ENCODE measurements around the gene MFNG. TPM values are rescaled to one million over a fixed set of nuclear protein-coding genes. Genes with fewer than 3 reads are reported as not detected.

The MFNG gene
- total RNA-seq, 6 donors from 2014 or later = 14.0 to 74.0 (median 45.9) TPM

DNA sequence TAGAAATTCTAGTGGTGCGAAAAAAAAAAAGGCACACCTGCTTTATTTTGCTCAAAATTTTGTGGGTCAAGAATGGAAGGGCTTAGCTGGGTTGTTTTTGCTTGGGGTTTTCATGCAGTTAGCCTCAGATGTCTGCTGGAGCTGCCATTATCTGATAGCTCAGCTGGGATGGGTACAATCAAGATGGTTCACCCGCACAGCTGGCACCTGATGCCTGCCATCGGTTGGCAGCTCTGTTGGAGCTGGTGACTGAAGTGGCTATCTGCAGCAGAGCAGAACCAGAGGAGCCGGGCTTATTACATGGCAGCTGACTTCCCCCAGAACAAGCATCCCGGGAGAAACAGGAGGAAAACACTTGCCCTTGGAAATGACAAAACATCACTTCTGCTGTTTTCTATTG, 46.8 kb downstream of the MFNG start:
- DNase-seq (no peak), ATAC-seq (ENCODE audit: low FRiP score in 2 of 2) (no peak)
- no peaks in the 10 kb centered on the region for H3K4me1 ChIP-seq
- H3K36me3 ChIP-seq = no peaks in the 10 kb centered on the region
- H3K27me3 ChIP-seq = no peaks in the 10 kb centered on the region
- no peak for TF ChIP-seq EP300 (IDR thresholded peaks at IDR 0.05)
- no peak for TF ChIP-seq POLR2AphosphoS5 (IDR thresholded peaks at IDR 0.05)
- TF ChIP-seq, protein P1, sequence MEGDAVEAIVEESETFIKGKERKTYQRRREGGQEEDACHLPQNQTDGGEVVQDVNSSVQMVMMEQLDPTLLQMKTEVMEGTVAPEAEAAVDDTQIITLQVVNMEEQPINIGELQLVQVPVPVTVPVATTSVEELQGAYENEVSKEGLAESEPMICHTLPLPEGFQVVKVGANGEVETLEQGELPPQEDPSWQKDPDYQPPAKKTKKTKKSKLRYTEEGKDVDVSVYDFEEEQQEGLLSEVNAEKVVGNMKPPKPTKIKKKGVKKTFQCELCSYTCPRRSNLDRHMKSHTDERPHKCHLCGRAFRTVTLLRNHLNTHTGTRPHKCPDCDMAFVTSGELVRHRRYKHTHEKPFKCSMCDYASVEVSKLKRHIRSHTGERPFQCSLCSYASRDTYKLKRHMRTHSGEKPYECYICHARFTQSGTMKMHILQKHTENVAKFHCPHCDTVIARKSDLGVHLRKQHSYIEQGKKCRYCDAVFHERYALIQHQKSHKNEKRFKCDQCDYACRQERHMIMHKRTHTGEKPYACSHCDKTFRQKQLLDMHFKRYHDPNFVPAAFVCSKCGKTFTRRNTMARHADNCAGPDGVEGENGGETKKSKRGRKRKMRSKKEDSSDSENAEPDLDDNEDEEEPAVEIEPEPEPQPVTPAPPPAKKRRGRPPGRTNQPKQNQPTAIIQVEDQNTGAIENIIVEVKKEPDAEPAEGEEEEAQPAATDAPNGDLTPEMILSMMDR (IDR thresholded peaks at IDR 0.05) = no peak
- no peak for TF ChIP-seq POLR2A (IDR thresholded peaks at IDR 0.05)
- no peak overlapping the region for H3K4me3 ChIP-seq
- WGBS, 2 donors = 82 to 92% methylated on average over 5 of the region's 5 CpGs
- H3K27ac ChIP-seq = no peak overlapping the region
- H3K9me3 ChIP-seq = peaks cover 0 to 7% (median 5%) of the 10 kb centered on the region in 4 donors

DNA sequence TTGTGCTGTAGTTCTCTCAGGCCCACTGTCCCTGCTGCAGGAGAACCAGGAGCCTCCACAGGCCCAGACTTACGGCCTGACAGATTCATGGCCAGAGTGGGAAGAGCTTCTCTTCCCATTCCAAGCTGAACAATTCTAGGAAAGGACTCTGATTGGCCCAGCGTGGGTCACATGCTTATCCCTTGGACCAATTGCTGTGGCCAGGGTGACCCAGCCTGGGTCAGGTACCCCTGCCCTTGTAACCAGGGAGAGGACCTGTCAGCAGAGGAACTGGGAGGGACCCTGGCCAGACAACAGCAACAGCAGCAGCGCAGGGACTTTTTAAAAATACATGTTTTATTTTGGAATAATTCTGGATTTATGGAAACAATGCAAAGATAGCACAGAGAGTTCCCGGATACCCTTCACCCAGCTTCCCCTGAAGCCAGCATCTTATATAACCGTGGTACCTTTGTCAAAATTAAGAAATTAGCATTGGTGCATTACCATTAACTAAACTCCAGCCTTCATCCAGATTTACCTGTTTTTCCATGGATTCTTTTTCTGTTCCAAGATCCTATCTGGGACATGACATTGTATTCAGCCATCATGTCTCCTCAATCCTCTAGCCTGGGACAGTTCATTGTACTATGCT, 50.1 kb downstream of the MFNG start:
- no peak overlapping the region for H3K27ac ChIP-seq
- no peaks in the 10 kb centered on the region for H3K36me3 ChIP-seq
- no peak for DNase-seq
- no peaks in the 10 kb centered on the region for H3K27me3 ChIP-seq
- H3K4me3 ChIP-seq = no peak overlapping the region
- no peak for ATAC-seq (ENCODE audit: low FRiP score in 2 of 2)
- peaks cover 0 to 5% (median 4%) of the 10 kb centered on the region in 4 donors for H3K9me3 ChIP-seq
- TF ChIP-seq, protein P1 (IDR thresholded peaks at IDR 0.05) = no peak
- TF ChIP-seq EP300 (IDR thresholded peaks at IDR 0.05) (no peak), POLR2A (IDR thresholded peaks at IDR 0.05) (no peak)
- WGBS, 2 donors = 92 to 94% methylated on average over 4 to 5 of the region's 5 CpGs
- H3K4me1 ChIP-seq = no peaks in the 10 kb centered on the region

DNA sequence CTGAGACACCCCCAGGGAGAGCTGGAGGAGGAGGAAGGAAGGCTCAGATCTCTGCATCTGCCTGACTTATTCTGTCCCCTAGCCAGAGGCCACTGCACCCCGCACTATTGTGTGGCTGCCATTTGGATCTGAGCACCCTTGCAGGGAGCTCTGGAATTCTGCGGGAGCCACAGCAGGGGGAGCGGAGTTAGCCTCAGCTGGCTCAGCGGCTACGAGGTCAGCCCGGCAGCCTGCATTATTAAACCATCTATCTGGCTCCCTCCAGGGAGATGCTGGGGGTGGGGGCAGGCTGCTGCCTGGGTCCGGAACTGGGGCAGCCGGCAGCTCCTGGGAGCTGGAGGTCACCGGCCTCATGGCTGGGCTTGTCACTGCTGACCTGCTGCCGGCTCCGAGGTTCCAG, 52.4 kb downstream of the MFNG start:
- Histone ChIP-seq H3K4me1 (no peaks in the 10 kb centered on the region), H3K36me3 (no peaks in the 10 kb centered on the region), H3K9me3 (no peaks in the 10 kb centered on the region), H3K27me3 (peaks cover 0 to 2% (median under 1%) of the 10 kb centered on the region in 4 donors), H3K27ac (no peak overlapping the region), H3K4me3 (no peak overlapping the region)
- no peak for ATAC-seq (ENCODE audit: low FRiP score in 2 of 2)
- no peak for TF ChIP-seq EP300 (IDR thresholded peaks at IDR 0.05)
- TF ChIP-seq, protein P1 (IDR thresholded peaks at IDR 0.05) = no peak
- no peak for TF ChIP-seq POLR2A (IDR thresholded peaks at IDR 0.05)
- TF ChIP-seq POLR2AphosphoS5 (IDR thresholded peaks at IDR 0.05) = no peak
- DNase-seq = peak in 1 of 2 donors; percentile 54
- 58 to 67% methylated on average over 11 of the region's 11 CpGs for WGBS, 2 donors

DNA sequence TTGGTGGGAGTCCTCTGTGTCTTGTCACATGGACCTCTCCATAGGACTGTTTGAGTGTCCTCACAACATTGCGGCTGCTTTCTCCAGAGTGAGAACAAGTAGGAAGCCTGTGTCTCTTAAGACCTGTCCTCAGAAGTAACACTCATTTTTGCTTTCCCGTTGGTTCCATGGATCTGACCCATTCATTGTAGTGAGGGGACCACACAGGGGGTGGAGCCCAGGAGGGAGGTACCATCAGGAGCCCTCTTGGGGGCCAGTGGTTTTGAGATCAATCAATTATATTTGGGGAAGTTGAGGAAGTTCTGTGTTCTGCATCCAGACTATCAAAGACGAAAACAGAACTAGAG, 53.5 kb downstream of the MFNG start:
- H3K4me3 ChIP-seq = no peak overlapping the region
- H3K27ac ChIP-seq = no peak overlapping the region
- no peak for DNase-seq
- H3K27me3 ChIP-seq = peaks cover 0 to 13% (median 6%) of the 10 kb centered on the region in 4 donors
- TF ChIP-seq POLR2AphosphoS5 (IDR thresholded peaks at IDR 0.05) (no peak), EP300 (IDR thresholded peaks at IDR 0.05) (no peak), POLR2A (IDR thresholded peaks at IDR 0.05) (no peak)
- TF ChIP-seq, protein P1 (IDR thresholded peaks at IDR 0.05) = no peak
- H3K36me3 ChIP-seq = no peaks in the 10 kb centered on the region
- no peaks in the 10 kb centered on the region for H3K9me3 ChIP-seq
- ATAC-seq (ENCODE audit: low FRiP score in 2 of 2) = no peak
- 83 to 89% methylated on average over 1 to 3 of the region's 3 CpGs for WGBS, 2 donors
- H3K4me1 ChIP-seq = peaks cover 3 to 4% (median 3%) of the 10 kb centered on the region in 4 donors

All from upper lobe of left lung (tissue), 6 donors.